Measurements from ENCODE around the gene YWHAQ. TPM values are rescaled to one million over a fixed set of nuclear protein-coding genes. Genes with fewer than 3 reads are reported as not detected.
A peak's percentile ranks its signal among the peaks of the same experiment; 100 is the strongest.
"Not testable (repeated sequence)": the region's sequence is repeated elsewhere in the genome, so short reads cannot be mapped to it uniquely, and the experiment has no call there.

Gene YWHAQ
- total RNA-seq, 1 donor from 2014 or later, result 378 TPM

DNA sequence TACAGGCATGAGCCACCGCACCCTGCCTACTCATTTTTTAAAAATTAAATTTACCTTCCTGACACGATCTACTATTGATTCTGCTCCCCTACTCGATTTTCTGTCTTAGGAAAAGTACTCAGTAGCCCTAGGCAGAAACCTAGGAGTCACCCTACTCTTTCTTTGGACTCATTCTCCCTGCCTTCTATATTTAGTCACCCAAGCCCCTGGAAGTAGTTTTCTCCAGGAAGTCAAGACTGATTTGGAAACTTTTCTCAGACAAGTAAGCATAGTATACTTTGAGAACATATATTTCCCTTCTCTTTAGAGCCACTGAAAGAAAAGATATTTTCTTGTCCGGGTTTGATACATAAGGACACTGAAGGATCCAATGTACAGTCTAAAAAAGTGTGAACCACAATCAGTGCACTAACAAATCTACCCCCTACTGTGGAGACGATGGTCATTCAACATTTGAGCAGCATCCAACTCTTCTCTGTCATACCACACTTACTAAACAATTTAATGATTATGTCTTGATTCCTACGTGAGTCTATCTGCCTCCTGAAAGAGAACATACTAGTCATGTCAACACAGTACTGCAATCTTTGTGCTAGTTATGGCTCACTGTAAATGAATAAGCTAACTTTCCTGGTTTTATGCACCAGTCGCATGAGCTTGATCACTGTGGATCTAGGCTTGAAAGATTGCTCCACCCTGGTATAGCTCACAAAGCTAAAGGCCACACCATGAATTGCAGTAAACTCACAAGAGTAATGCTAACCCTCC is 19.8 kb downstream of the YWHAQ start:
- Mint-ChIP-seq H3K4me3 (ENCODE audit: low read depth) (no peak overlapping the region), H3K36me3 (ENCODE audit: insufficient read depth) (peaks cover 6% of the 10 kb centered on the region), H3K9me3 (ENCODE audit: low read depth) (no peaks in the 10 kb centered on the region), H3K27me3 (no peaks in the 10 kb centered on the region), H3K27ac (peak overlapping the region; percentile 81), H3K4me1 (ENCODE audit: low read depth) (peaks cover 44% of the 10 kb centered on the region)
- no peak for DNase-seq (ENCODE audit: low spot score, unreplicated experiment)
- TF ChIP-seq, protein P1, sequence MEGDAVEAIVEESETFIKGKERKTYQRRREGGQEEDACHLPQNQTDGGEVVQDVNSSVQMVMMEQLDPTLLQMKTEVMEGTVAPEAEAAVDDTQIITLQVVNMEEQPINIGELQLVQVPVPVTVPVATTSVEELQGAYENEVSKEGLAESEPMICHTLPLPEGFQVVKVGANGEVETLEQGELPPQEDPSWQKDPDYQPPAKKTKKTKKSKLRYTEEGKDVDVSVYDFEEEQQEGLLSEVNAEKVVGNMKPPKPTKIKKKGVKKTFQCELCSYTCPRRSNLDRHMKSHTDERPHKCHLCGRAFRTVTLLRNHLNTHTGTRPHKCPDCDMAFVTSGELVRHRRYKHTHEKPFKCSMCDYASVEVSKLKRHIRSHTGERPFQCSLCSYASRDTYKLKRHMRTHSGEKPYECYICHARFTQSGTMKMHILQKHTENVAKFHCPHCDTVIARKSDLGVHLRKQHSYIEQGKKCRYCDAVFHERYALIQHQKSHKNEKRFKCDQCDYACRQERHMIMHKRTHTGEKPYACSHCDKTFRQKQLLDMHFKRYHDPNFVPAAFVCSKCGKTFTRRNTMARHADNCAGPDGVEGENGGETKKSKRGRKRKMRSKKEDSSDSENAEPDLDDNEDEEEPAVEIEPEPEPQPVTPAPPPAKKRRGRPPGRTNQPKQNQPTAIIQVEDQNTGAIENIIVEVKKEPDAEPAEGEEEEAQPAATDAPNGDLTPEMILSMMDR (IDR thresholded peaks at IDR 0.05; ENCODE audit: unreplicated experiment), result no peak

DNA sequence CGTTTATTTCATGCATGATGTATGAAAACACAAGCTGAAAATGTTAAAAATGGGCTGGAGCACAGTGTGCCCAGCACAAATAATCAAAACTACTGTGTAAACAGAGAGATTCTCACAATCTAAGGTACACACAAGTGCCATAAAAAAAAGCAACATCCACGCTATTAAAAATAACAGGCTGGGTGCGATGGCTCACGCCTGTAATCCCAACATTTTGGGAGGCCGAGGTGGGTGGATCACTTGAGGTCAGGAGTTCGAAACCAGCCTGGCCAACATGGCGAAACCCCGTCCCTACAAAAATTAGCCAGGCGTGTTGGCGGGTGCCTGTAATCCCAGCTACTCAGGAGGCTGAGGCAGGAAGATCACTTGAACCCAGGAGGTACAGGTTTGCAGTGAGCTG is 22.3 kb downstream of the YWHAQ start:
- not testable (repeated sequence) for H3K4me3 Mint-ChIP-seq (ENCODE audit: low read depth); H3K27me3 Mint-ChIP-seq; H3K9me3 Mint-ChIP-seq (ENCODE audit: low read depth); H3K27ac Mint-ChIP-seq; DNase-seq (ENCODE audit: low spot score, unreplicated experiment)
- H3K4me1 Mint-ChIP-seq (ENCODE audit: low read depth), result peaks cover 32% of the 10 kb centered on the region
- H3K36me3 Mint-ChIP-seq (ENCODE audit: insufficient read depth), result peaks cover 11% of the 10 kb centered on the region

DNA sequence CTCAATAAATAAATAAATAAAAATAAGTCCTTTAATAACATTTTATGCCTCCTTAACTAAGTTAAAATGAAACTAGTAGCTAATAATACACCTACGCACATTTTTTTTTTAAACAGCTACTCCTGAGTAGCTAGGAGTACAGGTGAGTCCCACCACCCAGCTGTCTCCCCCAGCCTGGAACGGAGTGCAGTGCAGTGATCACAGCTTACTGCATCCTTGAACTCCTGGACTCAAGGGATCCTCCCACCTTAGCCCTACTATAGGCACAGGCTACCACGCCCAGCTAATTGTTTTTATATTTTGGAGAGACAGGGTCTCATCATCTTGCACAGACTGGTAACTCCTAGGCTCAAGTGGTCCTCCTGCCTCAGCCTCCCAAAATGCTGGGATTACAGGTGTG is 28.4 kb downstream of the YWHAQ start:
- Mint-ChIP-seq H3K27ac (no peak overlapping the region), H3K27me3 (no peaks in the 10 kb centered on the region), H3K4me1 (ENCODE audit: low read depth) (no peaks in the 10 kb centered on the region), H3K36me3 (ENCODE audit: insufficient read depth) (peaks cover 51% of the 10 kb centered on the region), H3K9me3 (ENCODE audit: low read depth) (peaks cover 17% of the 10 kb centered on the region), H3K4me3 (ENCODE audit: low read depth) (no peak overlapping the region)
- DNase-seq (ENCODE audit: low spot score, unreplicated experiment), result no peak
- TF ChIP-seq, protein P1 (IDR thresholded peaks at IDR 0.05; ENCODE audit: unreplicated experiment), result no peak

DNA sequence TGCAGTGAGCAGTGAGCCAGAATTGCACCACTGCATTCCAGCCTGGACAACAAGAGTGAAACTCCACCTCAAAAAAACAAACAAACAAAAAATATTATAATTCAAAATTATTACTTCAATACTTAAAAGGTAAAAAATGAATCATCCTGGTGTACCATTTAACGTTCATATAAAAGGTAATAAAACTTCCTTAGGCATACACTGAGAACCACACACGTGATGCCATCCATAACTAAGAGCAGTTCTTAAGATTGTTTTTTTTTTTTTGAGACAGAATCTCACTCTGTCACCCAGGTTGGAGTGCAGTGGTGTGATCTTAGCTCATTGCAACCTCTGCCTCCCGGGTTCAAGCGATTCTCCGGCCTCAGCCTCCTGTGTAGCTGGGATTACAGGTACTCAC is 29.4 kb downstream of the YWHAQ start:
- H3K9me3 Mint-ChIP-seq (ENCODE audit: low read depth), result peaks cover 17% of the 10 kb centered on the region
- H3K36me3 Mint-ChIP-seq (ENCODE audit: insufficient read depth), result peaks cover 49% of the 10 kb centered on the region
- H3K4me3 Mint-ChIP-seq (ENCODE audit: low read depth), result no peak overlapping the region

DNA sequence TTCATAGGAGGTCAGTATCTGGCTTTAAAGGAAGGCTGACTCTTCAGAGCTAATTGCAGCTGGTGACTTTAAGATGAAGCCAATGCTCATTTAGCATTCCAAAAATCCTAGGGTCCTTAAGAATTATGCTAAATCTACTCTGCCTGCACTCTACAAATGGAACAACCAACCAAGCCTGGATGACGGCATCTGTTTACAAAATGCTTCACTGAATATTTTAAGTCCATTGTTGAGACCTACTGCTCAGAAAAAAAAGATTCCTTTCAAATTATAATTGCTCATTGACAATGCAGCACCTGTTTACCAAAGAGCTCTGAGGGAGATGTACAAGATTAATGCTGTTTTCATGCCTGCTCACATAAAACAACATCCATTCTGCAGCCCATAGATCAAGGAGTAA is 31.4 kb downstream of the YWHAQ start:
- no peak overlapping the region for H3K27ac Mint-ChIP-seq
- TF ChIP-seq, protein P1 (IDR thresholded peaks at IDR 0.05; ENCODE audit: unreplicated experiment), result no peak
- H3K36me3 Mint-ChIP-seq (ENCODE audit: insufficient read depth), result peaks cover 45% of the 10 kb centered on the region
- peaks cover 17% of the 10 kb centered on the region for H3K9me3 Mint-ChIP-seq (ENCODE audit: low read depth)
- no peak for DNase-seq (ENCODE audit: low spot score, unreplicated experiment)
- H3K4me3 Mint-ChIP-seq (ENCODE audit: low read depth), result no peak overlapping the region
- no peaks in the 10 kb centered on the region for H3K27me3 Mint-ChIP-seq
- peaks cover 3% of the 10 kb centered on the region for H3K4me1 Mint-ChIP-seq (ENCODE audit: low read depth)

More for the DNA sequence above, 29.4 kb downstream of the YWHAQ start:
- H3K27ac Mint-ChIP-seq, result peak overlapping the region; percentile 13
- TF ChIP-seq, protein P1 (IDR thresholded peaks at IDR 0.05; ENCODE audit: unreplicated experiment), result no peak
- H3K27me3 Mint-ChIP-seq, result no peaks in the 10 kb centered on the region
- H3K4me1 Mint-ChIP-seq (ENCODE audit: low read depth), result no peaks in the 10 kb centered on the region
- DNase-seq (ENCODE audit: low spot score, unreplicated experiment), result no peak

Measured in progenitor cell of endocrine pancreas (in vitro differentiated cells).